NCI-H446 (cell line): ENCODE results near the gene EDIL3.
"Not testable (repeated sequence)": the region's sequence is repeated elsewhere in the genome, so short reads cannot be mapped to it uniquely, and the experiment has no call there.

Experiments used
- DNase-seq, 2 experiments: peaks; one replicate each; lab custom pipeline; 2025; lab: John Stamatoyannopoulos, UW

EDIL3 gene

GRCh38 chr5:84378961-84379360 lies 5.7 kb downstream of the EDIL3 start:
- peak in 1 of 2 experiments; percentile 18 for DNase-seq

GRCh38 chr5:84378420-84378819 lies 6.3 kb downstream of the EDIL3 start:
- no peak for DNase-seq

GRCh38 chr5:84376346-84376745 lies 8.3 kb downstream of the EDIL3 start:
- DNase-seq = no peak

GRCh38 chr5:84374568-84374967 lies 10.1 kb downstream of the EDIL3 start:
- no peak for DNase-seq

GRCh38 chr5:84373506-84373905 lies 11.2 kb downstream of the EDIL3 start:
- no peak for DNase-seq

GRCh38 chr5:84372066-84372695 lies 12.5 kb downstream of the EDIL3 start:
- DNase-seq = peak in 1 of 2 experiments; percentile 50

GRCh38 chr5:84370176-84370575 lies 14.5 kb downstream of the EDIL3 start:
- no peak for DNase-seq

- no peak for DNase-seq
These were observed 20.6 kb downstream of the EDIL3 start for GRCh38 chr5:84364043-84364442.

GRCh38 chr5:84362061-84362720 lies 22.5 kb downstream of the EDIL3 start:
- no peak for DNase-seq

- no peak for DNase-seq
These were observed 23.1 kb downstream of the EDIL3 start for GRCh38 chr5:84361572-84361971.

GRCh38 chr5:84360056-84360455 lies 24.6 kb downstream of the EDIL3 start:
- no peak for DNase-seq

GRCh38 chr5:84354101-84354500 lies 30.6 kb downstream of the EDIL3 start:
- no peak for DNase-seq

GRCh38 chr5:84344788-84345187 lies 39.9 kb downstream of the EDIL3 start:
- no peak for DNase-seq

GRCh38 chr5:84343171-84343570 lies 41.5 kb downstream of the EDIL3 start:
- DNase-seq = no peak

- DNase-seq = no peak
These were observed 52.6 kb downstream of the EDIL3 start for GRCh38 chr5:84332106-84332505.

- no peak for DNase-seq
These were observed 57.1 kb downstream of the EDIL3 start for GRCh38 chr5:84327591-84327990.

- DNase-seq = no peak
These were observed 62.0 kb downstream of the EDIL3 start for GRCh38 chr5:84322646-84323045.

GRCh38 chr5:84317826-84318225 lies 66.9 kb downstream of the EDIL3 start:
- DNase-seq = not testable (repeated sequence)

- DNase-seq = not testable (repeated sequence)
These were observed 72.4 kb downstream of the EDIL3 start for GRCh38 chr5:84312280-84312679.

GRCh38 chr5:84309850-84310249 lies 74.8 kb downstream of the EDIL3 start:
- DNase-seq = not testable (repeated sequence)

GRCh38 chr5:84306601-84307000 lies 78.1 kb downstream of the EDIL3 start:
- no peak for DNase-seq

- DNase-seq = no peak
These were observed 80.1 kb downstream of the EDIL3 start for GRCh38 chr5:84304599-84304998.

GRCh38 chr5:84303315-84303714 lies 81.4 kb downstream of the EDIL3 start:
- DNase-seq = no peak

- no peak for DNase-seq
These were observed 83.1 kb downstream of the EDIL3 start for GRCh38 chr5:84301535-84301934.
